ENCODE data around the gene TIAM1. TPM values are rescaled to one million over a fixed set of nuclear protein-coding genes. Genes with fewer than 3 reads are reported as not detected.

TIAM1 gene
- total and polyA plus RNA-seq, 2 of the 8 experiments (the other 6 are each of a cell fraction or from before 2014, with no cell fraction given), result 10.1 to 30.7 TPM

- Histone ChIP-seq H3K4me3 (ENCODE audit: extremely low read depth in 1 of 4, insufficient read depth in 2 of 4, low read depth in 3 of 4, low read length in 4 of 4) (no peak overlapping the region), H3K27me3 (replicated peaks in 1 of 4; ENCODE audit: control insufficient read depth in 3 of 4, extremely low read depth in 1 of 4, insufficient read depth in 3 of 4, low read length in 3 of 4) (no peaks in the 10 kb centered on the region), H3K36me3 (ENCODE audit: control insufficient read depth in 2 of 4, insufficient read depth in 4 of 4, low read length in 3 of 4) (no peaks in the 10 kb centered on the region), H2BK20ac (ENCODE audit: low read length) (no peak overlapping the region), H3K56ac (replicated peaks; ENCODE audit: insufficient read length, low read depth, low read length) (no peak overlapping the region), H3K9me3 (ENCODE audit: insufficient read depth in 2 of 2, low read depth in 1 of 2, low read length in 1 of 2) (no peaks in the 10 kb centered on the region), H4K20me1 (replicated peaks in 1 of 2; ENCODE audit: control insufficient read depth in 1 of 2, insufficient read depth in 2 of 2, low read length in 2 of 2) (no peaks in the 10 kb centered on the region), H3K23ac (ENCODE audit: insufficient read length) (no peak overlapping the region), H3K9ac (replicated peaks in 1 of 4; ENCODE audit: extremely low read depth in 1 of 4, low read depth in 3 of 4, low read length in 3 of 4) (no peak overlapping the region), H2BK12ac (ENCODE audit: low read depth, low read length) (no peak overlapping the region), H3K18ac (ENCODE audit: extremely low read depth, low read length) (no peak overlapping the region), H3K14ac (ENCODE audit: insufficient read length) (no peak overlapping the region), H2BK120ac (replicated peaks; ENCODE audit: low read depth, low read length) (no peak overlapping the region), H3K4me1 (replicated peaks in 1 of 4; ENCODE audit: control insufficient read depth in 3 of 4, insufficient read depth in 4 of 4, low read length in 3 of 4) (no peaks in the 10 kb centered on the region), H2AFZ (ENCODE audit: low read length) (no peak overlapping the region), H3K79me2 (ENCODE audit: control insufficient read depth in 1 of 2, insufficient read depth in 2 of 2, low read length in 2 of 2) (no peaks in the 10 kb centered on the region; a peak in 1 of 4 replicates), H4K5ac (ENCODE audit: insufficient read length, low read depth, low read length) (no peak overlapping the region), H3K79me1 (ENCODE audit: low read depth, low read length) (no peaks in the 10 kb centered on the region; the same call in 1 of the 2 replicates), H2AK5ac (ENCODE audit: low read depth, low read length) (no peak overlapping the region), H2BK15ac (ENCODE audit: low read length) (no peak overlapping the region), H3K27ac (ENCODE audit: low read depth, low read length) (no peak overlapping the region), H3K4me2 (ENCODE audit: insufficient read depth in 1 of 2, low read depth in 2 of 2, low read length in 2 of 2) (no peak overlapping the region), H3K4ac (replicated peaks; ENCODE audit: insufficient read length, low read depth, low read length) (no peak overlapping the region), H4K91ac (replicated peaks; ENCODE audit: insufficient read length, low read length) (no peak overlapping the region), H4K8ac (ENCODE audit: extremely low read depth, insufficient read depth, low read length) (no peak overlapping the region), H3K23me2 (ENCODE audit: low read depth, low read length) (no peaks in the 10 kb centered on the region), H2BK5ac (ENCODE audit: low read depth, low read length) (no peak overlapping the region)
- TF ChIP-seq JUND (IDR thresholded peaks at IDR 0.05; ENCODE audit: low read length), result no peak
- no peak for TF ChIP-seq MAX (IDR thresholded peaks at IDR 0.05)
- TF ChIP-seq SRF (IDR thresholded peaks at IDR 0.05; ENCODE audit: low read depth, low read length), result no peak
- no peak for TF ChIP-seq BRCA1 (IDR thresholded peaks at IDR 0.05; ENCODE audit: low read depth, low read length)
- TF ChIP-seq SP4 (IDR thresholded peaks at IDR 0.05; ENCODE audit: low read length), result no peak
- TF ChIP-seq BACH1 (IDR thresholded peaks at IDR 0.05; ENCODE audit: low read length), result no peak
- TF ChIP-seq ATF2 (IDR thresholded peaks at IDR 0.05; ENCODE audit: low read length), result no peak
- TF ChIP-seq KDM4A (IDR thresholded peaks at IDR 0.05; ENCODE audit: low read depth, low read length, severe bottlenecking), result no peak
- no peak for TF ChIP-seq YY1 (IDR thresholded peaks at IDR 0.05; ENCODE audit: low read depth, low read length)
- no peak for TF ChIP-seq E2F6 (IDR thresholded peaks at IDR 0.05)
- no peak for TF ChIP-seq CEBPB (IDR thresholded peaks at IDR 0.05; ENCODE audit: low read depth, low read length)
- no peak for TF ChIP-seq CHD2 (IDR thresholded peaks at IDR 0.05; ENCODE audit: low read length)
- 90% methylated on average over 4 of the region's 4 CpGs; no CpG with 5 or more reads in 1 of the 2 experiments for WGBS, 2 experiments (ENCODE audit: extremely low coverage in 1 of 2, insufficient coverage in 1 of 2, insufficient read length in 1 of 2, insufficient replicate concordance in 2 of 2, low coverage in 1 of 2, low lambda C conversion rate in 2 of 2, missing lambda C conversion rate in 1 of 2)
- CTCF ChIA-PET (ENCODE audit: partially characterized antibody), result no interaction called here
- FAIRE-seq (no peak), DNase-seq (ENCODE audit: low read depth in 1 of 2, low spot score in 2 of 2) (no peak)
- POLR2A ChIA-PET (ENCODE audit: partially characterized antibody), result no interaction called here
Observed at GRCh38 chr21:31356440-31356839, 12.4 kb upstream of the TIAM1 start.
